MM.1S (cell line): ENCODE measurements around the gene ACLY.

Experiments used
- CTCF ChIP-seq: fragments of 300-600 bp; sonication (generic); IDR thresholded peaks from 2 replicates; pipeline ENCODE4 v1.5.1; 2016; ENCODE audit warnings: antibody characterized with exemption, low read length, mixed read lengths
- EZH2phosphoT487 ChIP-seq: fragments of 300-600 bp; sonication (generic); IDR thresholded peaks from 2 replicates; pipeline ENCODE4 v1.6.1; 2018; ENCODE audit warnings: antibody characterized with exemption, low read length

DNA sequence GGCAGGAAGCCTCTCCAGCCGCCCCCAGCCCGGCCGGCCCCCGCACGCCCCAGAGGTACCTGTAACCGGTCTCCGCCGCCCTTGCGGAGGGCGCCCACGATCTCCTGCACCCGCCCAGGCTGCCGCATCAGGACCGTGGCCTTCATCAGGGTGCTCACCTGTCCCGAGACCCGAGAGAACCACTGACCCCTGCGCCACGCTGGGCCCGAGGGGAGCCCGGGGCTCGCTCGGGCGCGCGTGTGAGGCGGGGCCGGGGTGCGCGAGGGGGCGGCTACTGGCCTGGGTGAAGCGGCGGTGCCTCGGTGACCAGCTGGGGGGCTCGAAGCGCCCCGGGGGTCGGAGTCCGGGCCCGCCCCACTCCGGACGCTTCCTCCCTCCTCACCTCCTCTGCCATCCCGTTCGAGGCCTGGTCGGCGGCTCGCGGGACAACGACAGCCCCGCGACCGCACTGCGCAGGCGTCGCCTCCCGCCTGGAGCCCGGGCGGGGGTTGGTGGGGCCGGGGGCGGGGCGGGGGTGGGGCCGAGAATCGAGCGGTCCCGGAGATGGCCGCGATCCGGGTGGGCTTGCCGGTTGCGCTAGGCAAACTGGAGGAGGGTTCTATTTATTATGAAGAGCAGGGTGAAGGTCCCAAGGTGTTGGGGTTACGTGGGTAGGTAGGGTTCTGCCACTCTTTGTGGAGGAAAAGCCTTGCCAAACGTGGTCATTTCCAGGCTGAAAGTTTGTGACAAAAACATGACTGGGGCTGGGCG, 82.8 kb downstream of the ACLY start, which contains the start of gene NT5C3B:
- no peak for TF ChIP-seq CTCF
- TF ChIP-seq EZH2phosphoT487: no peak
